Epithelial cell of esophagus (primary cell): ENCODE results near the gene NCAPD3.

ENCODE experiments used
- DNase-seq: peaks from one replicate; pipeline ENCODE4 v3.0.0; 2010; ENCODE audit warnings: low read depth
- H3K4me3 ChIP-seq: 2 replicates; pipeline ENCODE4 v1.5.1; 2011; ENCODE audit warnings: mild to moderate bottlenecking, low read length, control low read depth
- TF ChIP-seq, protein P1 (sequence below): IDR thresholded peaks from 2 replicates; pipeline ENCODE4 v1.5.1; 2011; ENCODE audit warnings: low read depth, mild to moderate bottlenecking, low read length, control low read depth, inconsistent platforms; ENCODE audit not compliant: insufficient read depth; ENCODE audit errors: missing control alignments

Gene NCAPD3

DNA sequence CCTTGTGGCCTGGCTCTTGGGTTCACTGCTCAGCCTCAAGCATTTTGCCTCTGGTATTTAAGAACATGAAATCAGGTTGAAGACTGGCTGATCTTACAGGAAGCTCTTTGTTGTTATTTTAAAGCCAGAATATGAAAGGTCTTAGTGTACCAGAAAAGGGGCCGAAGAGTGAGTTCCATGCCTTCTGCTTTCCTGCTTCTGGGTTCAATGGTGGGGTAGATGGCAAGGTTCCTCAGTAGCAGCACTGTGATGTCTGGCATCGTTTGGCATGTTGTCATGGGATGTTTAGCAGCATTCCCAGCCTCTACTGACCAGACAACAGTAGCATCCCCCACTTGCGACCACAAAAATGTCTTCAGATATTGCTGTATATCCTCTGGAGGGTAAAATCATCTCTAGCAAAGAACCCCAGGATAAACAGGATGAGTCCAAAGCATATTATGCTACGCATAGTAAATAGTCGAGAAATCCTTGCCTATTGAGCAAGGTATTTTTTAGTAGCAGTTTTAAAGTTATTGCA is 3.1 kb upstream of the NCAPD3 start:
- no peak for DNase-seq
- TF ChIP-seq, protein P1, sequence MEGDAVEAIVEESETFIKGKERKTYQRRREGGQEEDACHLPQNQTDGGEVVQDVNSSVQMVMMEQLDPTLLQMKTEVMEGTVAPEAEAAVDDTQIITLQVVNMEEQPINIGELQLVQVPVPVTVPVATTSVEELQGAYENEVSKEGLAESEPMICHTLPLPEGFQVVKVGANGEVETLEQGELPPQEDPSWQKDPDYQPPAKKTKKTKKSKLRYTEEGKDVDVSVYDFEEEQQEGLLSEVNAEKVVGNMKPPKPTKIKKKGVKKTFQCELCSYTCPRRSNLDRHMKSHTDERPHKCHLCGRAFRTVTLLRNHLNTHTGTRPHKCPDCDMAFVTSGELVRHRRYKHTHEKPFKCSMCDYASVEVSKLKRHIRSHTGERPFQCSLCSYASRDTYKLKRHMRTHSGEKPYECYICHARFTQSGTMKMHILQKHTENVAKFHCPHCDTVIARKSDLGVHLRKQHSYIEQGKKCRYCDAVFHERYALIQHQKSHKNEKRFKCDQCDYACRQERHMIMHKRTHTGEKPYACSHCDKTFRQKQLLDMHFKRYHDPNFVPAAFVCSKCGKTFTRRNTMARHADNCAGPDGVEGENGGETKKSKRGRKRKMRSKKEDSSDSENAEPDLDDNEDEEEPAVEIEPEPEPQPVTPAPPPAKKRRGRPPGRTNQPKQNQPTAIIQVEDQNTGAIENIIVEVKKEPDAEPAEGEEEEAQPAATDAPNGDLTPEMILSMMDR, result no peak
- H3K4me3 ChIP-seq, result no peak overlapping the region

DNA sequence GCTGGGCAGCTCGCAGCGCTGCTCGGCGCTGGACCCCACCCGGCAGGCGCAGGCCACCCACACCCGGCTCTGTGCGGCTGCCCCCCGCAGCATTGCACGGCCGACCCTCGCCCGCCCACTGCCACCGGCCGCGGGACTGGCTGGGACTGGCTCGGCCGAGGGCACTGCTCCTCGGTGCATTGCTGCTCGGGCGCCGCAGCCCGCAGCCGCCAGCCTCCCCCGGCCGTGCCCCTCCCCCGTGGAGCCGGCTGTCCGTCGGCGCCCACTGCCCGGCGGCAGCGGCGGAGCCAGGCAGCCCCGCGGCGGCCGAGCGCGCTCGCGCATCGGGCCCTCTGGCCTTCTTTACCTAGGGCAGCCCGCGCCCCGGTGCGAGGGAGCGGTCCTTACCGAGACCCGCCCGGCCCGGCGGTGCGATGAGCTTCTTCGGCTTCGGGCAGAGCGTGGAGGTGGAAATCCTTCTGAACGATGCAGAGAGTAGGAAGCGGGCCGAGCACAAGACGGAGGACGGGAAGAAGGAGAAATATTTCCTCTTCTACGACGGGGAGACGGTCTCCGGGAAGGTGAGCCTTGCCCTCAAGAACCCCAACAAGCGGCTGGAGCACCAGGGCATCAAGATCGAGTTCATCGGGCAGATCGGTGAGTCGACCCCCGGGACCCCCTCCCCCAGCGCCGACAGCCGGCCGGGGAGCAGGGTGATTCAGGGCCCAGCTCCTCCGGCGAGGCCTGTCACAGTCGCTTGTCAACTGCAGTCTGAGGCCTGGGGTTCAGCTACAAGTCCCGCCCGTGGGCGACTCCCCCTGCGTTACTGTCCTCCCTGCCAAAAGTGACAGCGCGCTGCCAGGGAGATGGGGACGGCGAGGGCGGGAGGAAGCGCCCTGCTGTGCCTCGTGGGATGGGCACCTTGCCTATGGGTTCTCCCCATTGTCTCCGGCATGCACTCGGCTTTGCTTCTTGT is 1.2 kb upstream of the NCAPD3 start:
- TF ChIP-seq, protein P1, result no peak
- H3K4me3 ChIP-seq, result peak overlapping the region; percentile 71
- DNase-seq, result peak; percentile 33

GRCh38 chr11:134223121-134223520 is 646 bp downstream of the NCAPD3 start:
- DNase-seq, result no peak
- TF ChIP-seq, protein P1, result no peak
- H3K4me3 ChIP-seq, result peak overlapping the region; percentile 98

DNA sequence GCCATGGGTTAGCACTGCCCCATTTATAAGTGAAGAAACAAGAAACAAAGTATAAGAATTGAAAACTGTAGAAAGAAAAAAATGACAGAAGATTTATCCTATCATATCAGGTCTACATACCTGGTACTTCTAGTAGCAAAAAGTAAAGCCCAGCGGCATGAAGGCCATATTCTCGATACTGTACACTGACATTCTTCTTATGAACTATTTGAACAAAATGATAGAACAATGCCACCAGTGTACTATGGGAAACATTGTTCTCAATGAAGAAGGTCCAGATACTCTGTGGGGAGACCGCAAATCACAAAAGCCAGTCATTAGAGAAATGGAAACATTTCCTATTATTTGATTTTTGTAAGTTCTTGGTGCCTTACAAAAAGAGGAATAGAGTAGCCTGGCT is 7.0 kb downstream of the NCAPD3 start:
- TF ChIP-seq, protein P1, result no peak

DNA sequence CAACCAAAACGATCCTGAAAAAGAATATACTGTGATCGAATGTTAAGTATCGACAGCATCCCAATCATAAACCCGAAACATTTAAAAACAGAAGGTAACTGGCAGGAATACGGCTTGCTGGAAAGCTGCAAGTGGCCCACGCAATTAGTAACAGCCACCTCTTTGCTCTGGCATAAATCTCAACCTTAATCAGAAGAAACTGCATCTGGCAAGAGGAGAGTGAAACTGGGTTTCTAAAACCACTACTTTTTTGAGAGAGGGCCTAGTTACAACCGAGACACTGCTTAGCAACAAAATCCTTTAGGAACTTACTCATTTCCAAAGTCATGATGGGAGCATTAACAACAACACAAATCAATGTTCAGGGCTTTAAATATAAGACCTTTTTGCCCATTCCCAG is 7.9 kb downstream of the NCAPD3 start:
- DNase-seq, result no peak
- TF ChIP-seq, protein P1, result no peak
- H3K4me3 ChIP-seq, result no peak overlapping the region

More for the DNA sequence above, 7.0 kb downstream of the NCAPD3 start:
- no peak for DNase-seq
- H3K4me3 ChIP-seq, result no peak overlapping the region

DNA sequence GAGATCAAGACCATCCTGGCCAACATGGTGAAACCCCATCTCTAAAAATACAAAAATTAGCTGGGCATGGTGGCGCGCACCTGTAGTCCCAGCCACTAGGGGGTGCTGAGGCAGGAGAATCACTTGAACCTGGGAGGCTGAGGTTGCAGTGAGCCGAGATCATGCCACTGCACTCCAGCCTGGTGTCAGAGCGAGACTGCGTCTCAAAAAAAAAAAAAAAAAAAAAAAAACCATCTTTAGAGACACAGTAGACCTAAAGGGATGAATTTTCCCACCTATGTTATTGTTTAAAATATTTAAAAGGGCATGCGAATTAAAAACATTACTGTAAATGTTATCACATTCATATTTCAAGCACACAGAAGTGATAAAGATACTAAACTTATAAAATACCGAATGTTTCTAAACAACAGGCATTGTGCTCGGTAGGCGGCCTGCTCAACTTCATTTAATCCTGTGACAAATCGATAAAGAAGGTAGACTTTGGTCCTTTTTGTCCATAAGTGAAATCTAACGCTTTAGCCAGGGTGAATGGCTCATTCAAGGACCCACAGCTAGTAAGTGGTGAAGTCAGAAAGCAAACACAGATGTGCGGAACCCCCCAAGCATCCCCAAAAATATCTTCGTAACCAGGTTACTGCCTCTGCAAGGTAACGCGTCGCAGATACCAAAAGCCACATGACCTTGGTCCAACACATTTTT is 16.1 kb downstream of the NCAPD3 start:
- TF ChIP-seq, protein P1, result peak; percentile 63
- no peak overlapping the region for H3K4me3 ChIP-seq
- peak; percentile 40 for DNase-seq
